DMS53 (cell line): ENCODE data around the gene NXPH4.

Source experiments
- DNase-seq: peaks from one replicate; lab custom pipeline; 2025; lab: John Stamatoyannopoulos, UW

The NXPH4 gene

DNA sequence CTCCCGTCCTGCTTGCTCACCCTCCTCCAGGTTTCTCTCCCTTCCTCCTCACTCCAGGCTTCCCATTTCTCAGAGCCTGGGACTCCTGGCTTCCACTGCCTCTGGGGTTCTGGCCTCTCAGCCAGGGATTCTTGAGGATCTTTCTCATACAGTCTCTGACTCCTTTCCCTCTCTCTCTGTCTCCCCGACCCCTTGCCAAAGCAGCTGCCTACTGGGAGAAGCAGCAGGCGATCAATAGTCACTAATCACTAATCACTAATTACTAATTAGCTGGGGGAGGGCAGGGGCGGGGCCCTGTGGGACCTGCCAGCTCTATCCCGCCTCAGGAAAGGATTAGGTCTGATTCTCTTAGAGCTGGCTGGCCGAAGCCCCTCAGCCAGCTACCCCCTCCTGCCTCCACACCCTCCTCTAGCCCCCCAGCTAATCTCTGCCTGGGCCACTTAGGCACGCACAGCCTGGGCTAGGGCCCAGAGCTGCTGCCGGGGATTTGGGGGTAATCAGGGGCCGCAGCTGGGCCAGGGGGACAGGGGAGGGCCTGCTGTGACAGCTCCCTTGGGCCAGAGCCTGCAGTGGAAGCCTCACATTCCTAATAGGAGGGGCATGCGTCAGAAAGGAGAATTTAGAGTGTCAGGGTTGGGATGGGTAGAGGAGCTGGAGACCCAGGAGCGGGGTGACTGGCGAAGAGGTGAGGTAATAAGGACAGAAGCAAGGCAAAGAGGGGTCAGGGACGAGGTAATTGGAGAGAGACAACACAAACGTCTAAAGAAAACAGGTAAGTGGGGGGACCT lies 2.8 kb downstream of the NXPH4 start:
- no peak for DNase-seq

- DNase-seq = no peak
Measured at GRCh38 chr12:57219993-57220754, 3.6 kb downstream of the NXPH4 start.

DNA sequence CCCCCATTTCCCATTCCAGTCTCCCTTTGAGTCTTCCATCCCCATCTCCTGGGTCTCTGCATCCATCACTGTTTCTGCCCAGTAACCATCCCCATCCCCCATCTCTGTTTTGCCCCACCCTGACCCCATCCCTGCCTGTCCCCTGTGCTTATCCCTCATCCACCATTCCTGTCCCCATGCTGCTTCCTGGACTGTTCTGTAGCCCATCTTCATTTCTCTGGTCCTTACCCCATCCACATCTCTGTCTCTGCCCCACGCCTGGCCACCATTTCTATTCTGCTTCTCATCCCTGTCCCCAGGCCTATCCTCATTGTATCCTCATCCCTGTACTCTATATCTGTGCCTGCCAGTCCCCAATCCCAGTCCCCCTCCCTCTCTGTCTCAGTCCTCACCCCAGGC lies 4.2 kb downstream of the NXPH4 start:
- DNase-seq = no peak

DNA sequence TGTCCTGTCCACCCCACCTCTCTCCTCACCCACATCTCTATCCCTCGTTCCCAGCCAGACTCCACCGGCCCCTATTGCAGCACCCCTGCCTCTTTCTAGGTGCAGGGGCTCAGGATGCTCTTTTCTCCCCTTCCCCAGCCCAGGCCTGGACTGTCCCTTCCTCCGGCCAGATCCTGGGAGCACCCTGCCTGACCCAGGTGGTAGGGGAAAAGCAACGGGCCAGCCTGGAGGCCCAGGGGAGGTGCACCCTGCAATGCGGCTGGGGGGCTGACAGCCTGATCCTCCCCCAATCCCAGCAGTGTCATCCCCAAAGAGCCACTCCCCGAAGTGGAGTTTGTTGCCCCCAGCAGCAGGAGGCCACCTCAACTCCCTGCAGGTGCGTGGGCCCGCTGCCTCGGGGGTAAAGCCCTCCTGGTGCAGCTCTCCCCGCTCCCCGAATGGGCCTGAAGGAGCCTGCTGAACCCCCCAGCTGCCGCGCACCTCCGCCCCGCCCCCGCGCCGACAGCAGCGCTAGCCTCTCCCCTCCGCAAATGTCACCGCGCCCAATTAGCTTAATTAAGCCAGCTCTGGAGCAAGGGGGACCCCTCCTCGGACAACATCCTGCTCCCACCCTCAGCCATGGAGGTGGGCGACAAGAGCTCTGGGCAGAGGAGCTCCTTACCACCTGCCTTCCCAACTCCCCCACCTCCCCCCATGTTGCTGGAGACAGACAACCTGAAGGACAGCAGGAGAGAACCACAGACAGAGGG lies 4.7 kb downstream of the NXPH4 start:
- no peak for DNase-seq

DNA sequence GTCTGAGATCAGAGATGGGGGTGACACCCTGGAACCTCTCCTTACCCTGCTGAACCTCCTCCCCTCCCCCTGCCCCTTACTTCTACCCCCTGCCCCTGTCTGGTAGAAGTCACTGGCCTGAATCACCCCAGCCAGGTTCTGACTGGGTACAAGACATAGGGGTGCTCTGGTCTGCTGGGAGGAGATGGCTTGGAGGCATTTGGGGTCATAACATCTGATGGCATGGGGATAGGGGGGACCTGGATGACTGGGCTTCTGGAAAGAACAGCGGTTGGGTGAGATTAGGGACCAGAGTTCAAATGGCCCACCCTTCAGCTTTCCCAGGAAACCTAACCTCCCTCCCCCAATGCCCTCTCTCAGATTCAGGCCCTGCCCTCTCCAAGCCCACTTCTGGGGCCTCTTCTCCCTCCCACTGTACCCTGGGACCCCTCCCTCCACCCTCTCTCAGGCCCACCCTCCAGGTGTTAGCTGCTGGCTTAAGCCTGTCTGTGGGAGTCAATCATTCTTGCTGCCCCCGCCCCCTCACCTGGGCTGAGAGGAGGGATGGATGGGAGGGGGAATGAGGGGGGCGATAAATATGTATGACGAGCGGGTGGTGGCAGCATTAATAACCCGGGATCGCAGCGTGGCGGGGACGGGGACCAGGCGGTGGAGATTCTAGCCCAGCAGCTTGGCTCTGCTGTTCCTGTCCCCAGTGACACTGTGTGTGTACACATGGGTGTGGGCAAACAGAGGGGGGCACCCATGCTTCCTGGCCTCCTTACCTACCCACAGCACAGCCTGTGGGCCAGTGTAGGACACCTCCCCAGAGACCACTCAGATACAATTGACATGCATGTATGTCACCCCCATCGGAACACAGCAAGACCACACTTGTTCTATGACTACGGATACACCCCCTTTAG lies 5.9 kb downstream of the NXPH4 start:
- no peak for DNase-seq

- no peak for DNase-seq
Measured at GRCh38 chr12:57223191-57224165, 6.9 kb downstream of the NXPH4 start.

- no peak for DNase-seq
Measured at GRCh38 chr12:57224278-57224972, 7.8 kb downstream of the NXPH4 start.

DNA sequence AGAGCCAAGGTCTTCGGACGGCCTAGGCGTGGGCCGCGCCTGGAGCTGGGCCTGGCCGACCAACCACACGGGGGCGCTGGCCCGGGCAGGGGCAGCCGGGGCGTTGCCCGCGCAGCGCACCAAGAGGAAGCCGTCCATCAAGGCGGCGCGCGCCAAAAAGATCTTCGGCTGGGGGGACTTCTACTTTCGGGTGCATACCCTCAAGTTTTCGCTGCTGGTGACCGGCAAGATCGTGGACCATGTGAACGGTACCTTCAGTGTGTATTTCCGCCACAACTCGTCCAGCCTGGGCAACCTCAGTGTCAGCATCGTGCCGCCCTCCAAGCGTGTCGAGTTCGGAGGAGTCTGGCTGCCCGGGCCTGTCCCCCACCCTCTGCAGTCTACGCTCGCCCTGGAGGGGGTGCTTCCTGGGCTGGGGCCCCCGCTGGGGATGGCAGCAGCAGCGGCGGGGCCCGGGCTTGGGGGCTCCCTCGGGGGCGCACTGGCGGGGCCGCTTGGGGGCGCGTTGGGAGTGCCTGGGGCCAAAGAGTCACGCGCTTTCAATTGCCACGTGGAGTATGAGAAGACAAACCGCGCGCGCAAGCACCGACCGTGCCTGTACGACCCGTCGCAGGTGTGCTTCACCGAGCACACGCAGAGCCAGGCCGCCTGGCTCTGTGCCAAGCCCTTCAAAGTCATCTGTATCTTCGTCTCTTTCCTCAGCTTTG lies 8.5 kb downstream of the NXPH4 start:
- DNase-seq = peak; percentile 77

DNA sequence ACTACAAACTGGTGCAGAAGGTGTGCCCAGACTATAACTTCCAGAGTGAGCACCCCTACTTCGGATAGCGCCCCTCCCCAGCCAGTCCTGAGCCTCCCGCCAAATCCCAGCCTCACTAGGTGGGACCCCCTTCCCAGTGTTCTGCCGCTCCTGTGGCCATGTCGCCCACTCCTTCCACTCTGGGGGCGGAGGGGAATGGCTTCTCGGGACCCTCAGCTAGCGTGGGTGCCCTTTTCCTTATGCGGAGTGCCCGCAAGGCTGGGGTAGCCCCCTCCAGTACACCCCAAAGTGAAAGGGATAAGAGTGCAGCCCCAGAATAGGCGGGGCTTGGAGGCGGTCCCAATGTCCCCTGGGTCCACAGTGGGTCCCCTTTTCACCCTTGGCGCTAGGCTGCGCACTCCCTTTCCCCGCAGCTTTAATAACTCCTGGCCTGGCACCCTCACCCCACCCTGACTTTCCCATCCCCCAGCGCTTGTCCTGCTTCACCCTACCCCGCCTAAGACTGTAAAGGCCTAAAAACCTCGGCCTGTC lies 9.2 kb downstream of the NXPH4 start:
- DNase-seq = no peak

DNA sequence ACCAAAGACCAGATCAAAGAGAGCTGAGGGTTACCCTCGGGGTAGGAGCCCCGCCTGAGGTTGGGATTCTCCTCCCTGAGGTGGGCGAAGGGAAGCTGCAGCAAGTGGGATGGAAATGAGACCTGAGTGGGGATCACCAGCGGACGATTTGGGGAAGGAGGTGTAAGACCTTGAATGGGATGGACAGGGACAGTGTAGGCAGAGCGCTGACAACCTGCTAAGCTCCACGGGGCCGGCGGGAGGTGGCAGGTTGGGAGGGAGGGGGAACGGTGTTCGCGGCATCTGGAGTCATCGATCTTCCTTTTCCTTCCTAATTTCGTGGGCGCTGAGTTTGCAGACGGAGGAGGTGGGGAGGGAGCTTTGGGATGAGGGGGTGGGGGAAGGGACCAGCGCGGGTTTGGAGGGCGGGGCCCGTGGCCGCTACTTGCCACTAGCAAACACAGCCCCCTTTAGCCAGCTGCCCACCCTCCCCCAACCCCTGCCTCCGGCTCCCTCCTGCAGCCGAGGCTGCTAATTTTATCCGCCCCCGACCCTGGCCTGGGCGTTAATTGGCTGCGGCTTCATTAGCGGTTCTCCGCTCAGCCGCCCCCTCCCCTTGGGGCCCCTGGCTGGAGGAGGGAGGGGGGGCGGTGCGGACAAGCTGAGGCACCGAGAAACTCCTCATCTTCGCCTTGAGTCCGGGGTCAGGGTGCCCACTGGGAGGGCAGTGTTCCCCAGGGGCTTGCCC lies 10.2 kb downstream of the NXPH4 start:
- DNase-seq = no peak

- peak; percentile 70 for DNase-seq
Measured at GRCh38 chr12:57227315-57228115, 10.9 kb downstream of the NXPH4 start.

- peak; percentile 59 for DNase-seq
Measured at GRCh38 chr12:57229046-57229633, 12.5 kb downstream of the NXPH4 start.

DNA sequence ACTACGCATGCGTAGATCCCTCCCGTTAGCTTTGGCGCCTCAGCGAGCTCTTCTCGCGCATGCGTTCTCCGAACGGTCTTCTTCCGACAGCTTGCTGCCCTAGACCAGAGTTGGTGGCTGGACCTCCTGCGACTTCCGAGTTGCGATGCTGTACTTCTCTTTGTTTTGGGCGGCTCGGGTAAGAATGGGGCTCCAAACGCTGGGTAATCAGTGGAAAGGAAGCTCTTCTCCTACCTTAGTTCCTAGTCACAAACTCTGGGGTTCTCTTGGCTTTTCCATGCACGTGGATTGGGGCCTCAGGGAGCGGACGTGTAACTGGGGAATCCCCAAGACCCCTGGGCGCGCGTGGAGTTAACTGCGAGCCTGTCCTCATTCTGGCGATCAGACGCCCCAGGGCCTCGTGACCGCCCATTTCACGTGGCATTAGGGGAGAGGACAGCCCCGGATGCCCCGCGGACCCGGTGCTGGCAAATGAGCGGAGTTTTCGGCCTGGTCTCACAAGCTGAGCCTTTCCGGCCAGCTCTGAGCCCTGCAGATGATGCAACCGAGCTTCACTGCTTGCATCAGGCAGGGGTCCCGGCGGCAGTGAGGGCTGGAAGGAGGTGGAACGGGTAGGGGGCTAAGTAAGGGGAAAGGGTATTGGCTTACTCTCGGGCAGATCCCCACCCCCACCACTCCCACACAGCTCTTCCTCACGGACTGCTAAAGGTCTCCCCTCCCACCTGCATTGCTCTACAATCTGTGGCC lies 13.2 kb downstream of the NXPH4 start, which contains the start of gene SHMT2:
TSS of gene SHMT2 (plus strand) at position 78 of the 747 bp plus-strand sequence. CDS start at position 146, 68 bp downstream.
- DNase-seq = peak; percentile 99

GRCh38 chr12:57230381-57231155 lies 14.0 kb downstream of the NXPH4 start:
- DNase-seq = peak; percentile 32
